Tibial nerve (tissue), 3 donors: ENCODE measurements around the gene TTC9B.

Experiments used
- POLR2A ChIP-seq, 2 donors: fragments of 450-650 bp; IDR thresholded peaks; one replicate each; pipeline ENCODE4 v1.6.1; 2017; ENCODE audit warnings: antibody characterized with exemption in 2 of 2, mild to moderate bottlenecking in 2 of 2, moderate library complexity in 2 of 2
- TF ChIP-seq, protein P1 (sequence below), 5 experiments: fragments of 200-600 bp in 3 of 5; fragments of 450-650 bp in 2 of 5; sonication (generic) in 3 of 5; IDR thresholded peaks; one replicate each; pipeline ENCODE4 v1.5.1; 2016 to 2019; ENCODE audit warnings: antibody characterized with exemption in 5 of 5, mild to moderate bottlenecking in 3 of 5, moderate library complexity in 2 of 5

DNA sequence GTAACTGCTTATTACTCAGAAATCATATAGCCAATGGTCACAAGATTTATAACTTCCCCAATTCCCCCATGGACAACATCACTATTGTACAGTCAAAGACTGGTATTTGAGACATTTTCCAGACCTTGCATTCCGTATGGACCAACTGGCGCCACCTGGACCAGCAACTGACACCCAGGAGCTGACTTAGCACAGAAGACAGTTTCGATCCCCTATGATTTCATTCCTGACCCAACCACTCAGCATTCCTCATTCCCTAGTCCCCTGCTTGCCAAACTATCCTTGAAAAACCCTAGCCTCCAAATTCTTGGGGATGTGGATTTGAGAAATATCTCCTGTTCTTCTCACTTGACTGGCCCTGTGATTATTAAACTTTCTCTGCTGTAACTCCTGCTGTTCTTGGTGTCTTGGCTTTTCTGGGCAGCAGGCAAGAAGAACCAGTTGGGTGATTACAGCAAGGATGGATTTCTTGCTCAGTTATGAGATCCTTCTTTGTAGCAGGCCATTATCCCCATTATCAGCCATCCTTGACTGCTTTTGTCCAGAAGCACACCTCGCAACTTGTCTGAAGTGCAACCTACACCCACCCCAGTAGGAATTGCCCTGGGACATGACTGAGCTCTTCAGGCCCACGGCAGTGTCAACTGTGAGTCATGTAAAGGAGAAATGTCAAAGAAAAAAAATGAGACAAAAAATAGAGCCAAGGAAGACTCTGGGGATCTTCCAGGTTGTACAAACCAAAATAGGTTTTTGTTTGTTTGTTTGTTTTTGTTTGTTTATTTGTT, 40.7 kb downstream of the TTC9B start:
- TF ChIP-seq, protein P1, sequence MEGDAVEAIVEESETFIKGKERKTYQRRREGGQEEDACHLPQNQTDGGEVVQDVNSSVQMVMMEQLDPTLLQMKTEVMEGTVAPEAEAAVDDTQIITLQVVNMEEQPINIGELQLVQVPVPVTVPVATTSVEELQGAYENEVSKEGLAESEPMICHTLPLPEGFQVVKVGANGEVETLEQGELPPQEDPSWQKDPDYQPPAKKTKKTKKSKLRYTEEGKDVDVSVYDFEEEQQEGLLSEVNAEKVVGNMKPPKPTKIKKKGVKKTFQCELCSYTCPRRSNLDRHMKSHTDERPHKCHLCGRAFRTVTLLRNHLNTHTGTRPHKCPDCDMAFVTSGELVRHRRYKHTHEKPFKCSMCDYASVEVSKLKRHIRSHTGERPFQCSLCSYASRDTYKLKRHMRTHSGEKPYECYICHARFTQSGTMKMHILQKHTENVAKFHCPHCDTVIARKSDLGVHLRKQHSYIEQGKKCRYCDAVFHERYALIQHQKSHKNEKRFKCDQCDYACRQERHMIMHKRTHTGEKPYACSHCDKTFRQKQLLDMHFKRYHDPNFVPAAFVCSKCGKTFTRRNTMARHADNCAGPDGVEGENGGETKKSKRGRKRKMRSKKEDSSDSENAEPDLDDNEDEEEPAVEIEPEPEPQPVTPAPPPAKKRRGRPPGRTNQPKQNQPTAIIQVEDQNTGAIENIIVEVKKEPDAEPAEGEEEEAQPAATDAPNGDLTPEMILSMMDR (IDR thresholded peaks at IDR 0.05) = no peak
- TF ChIP-seq POLR2A (IDR thresholded peaks at IDR 0.05) = no peak
